Endothelial cell (in vitro differentiated cells): ENCODE results near the gene PRELID2. TPM values are rescaled to one million over a fixed set of nuclear protein-coding genes. Genes with fewer than 3 reads are reported as not detected.
A peak's percentile ranks its signal among the peaks of the same experiment; 100 is the strongest.
"Not testable (repeated sequence)": the region's sequence is repeated elsewhere in the genome, so short reads cannot be mapped to it uniquely, and the experiment has no call there.

ENCODE experiments used
- DNase-seq: peaks from one replicate; pipeline ENCODE4 v3.0.0; 2021; ENCODE audit warnings: low spot score
- H3K27ac Mint-ChIP-seq: one replicate; pipeline ENCODE4 v1.8.0; 2021; ENCODE audit warnings: mixed read lengths, inconsistent platforms; ENCODE audit not compliant: unreplicated experiment
- H3K27me3 Mint-ChIP-seq: one replicate; pipeline ENCODE4 v1.8.0; 2021; ENCODE audit warnings: mild to moderate bottlenecking, moderate library complexity, mixed read lengths, inconsistent platforms; ENCODE audit not compliant: unreplicated experiment
- H3K36me3 Mint-ChIP-seq: one replicate; pipeline ENCODE4 v1.8.0; 2021; ENCODE audit warnings: mild to moderate bottlenecking, low read depth, mixed read lengths, inconsistent platforms; ENCODE audit not compliant: unreplicated experiment
- H3K4me1 Mint-ChIP-seq: one replicate; pipeline ENCODE4 v1.8.0; 2021; ENCODE audit warnings: mild to moderate bottlenecking, mixed read lengths, inconsistent platforms; ENCODE audit not compliant: unreplicated experiment
- H3K4me3 Mint-ChIP-seq: one replicate; pipeline ENCODE4 v1.8.0; 2021; ENCODE audit warnings: mild to moderate bottlenecking, mixed read lengths, inconsistent platforms; ENCODE audit not compliant: unreplicated experiment
- H3K9me3 Mint-ChIP-seq: one replicate; pipeline ENCODE4 v1.8.0; 2021; ENCODE audit warnings: mixed read lengths, inconsistent platforms; ENCODE audit not compliant: unreplicated experiment
- CTCF ChIP-seq: fragments of 200-600 bp; sonication (generic); IDR thresholded peaks from one replicate; pipeline ENCODE4 v1.5.0; 2021; ENCODE audit warnings: antibody characterized with exemption; ENCODE audit not compliant: unreplicated experiment
- total RNA-seq: library from RNA; stranded (reverse); fragmentation: NEBNext Ultra II Directional; extraction: Animal tissue kit (Norgen Biotek cat#: 25700); gene quantifications from one replicate; pipeline ENCODE4 v1.2.1, GENCODE V29; 2021; ENCODE audit not compliant: unreplicated experiment

PRELID2 gene
- total RNA-seq, 1 donor from 2014 or later: 4.3 TPM

- Mint-ChIP-seq H3K9me3 (no peaks in the 10 kb centered on the region), H3K27me3 (peaks cover 3% of the 10 kb centered on the region)
- no peak for TF ChIP-seq CTCF
Observed at GRCh38 chr5:145840458-145841132, 5.5 kb upstream of the PRELID2 start.

GRCh38 chr5:145838276-145838675 is 3.1 kb upstream of the PRELID2 start:
- H3K27me3 Mint-ChIP-seq: peaks cover 3% of the 10 kb centered on the region
- TF ChIP-seq CTCF: no peak
- no peaks in the 10 kb centered on the region for H3K36me3 Mint-ChIP-seq
- no peak overlapping the region for H3K4me3 Mint-ChIP-seq
- no peak overlapping the region for H3K27ac Mint-ChIP-seq
- no peaks in the 10 kb centered on the region for H3K9me3 Mint-ChIP-seq
- no peak for DNase-seq
- H3K4me1 Mint-ChIP-seq: no peaks in the 10 kb centered on the region

More at GRCh38 chr5:145840458-145841132, 5.5 kb upstream of the PRELID2 start:
- H3K36me3 Mint-ChIP-seq: no peaks in the 10 kb centered on the region
- no peak for DNase-seq
- no peak overlapping the region for H3K4me3 Mint-ChIP-seq
- H3K27ac Mint-ChIP-seq: no peak overlapping the region
- no peaks in the 10 kb centered on the region for H3K4me1 Mint-ChIP-seq

- H3K4me3 Mint-ChIP-seq, DNase-seq, H3K9me3 Mint-ChIP-seq, H3K27me3 Mint-ChIP-seq, H3K27ac Mint-ChIP-seq, H3K4me1 Mint-ChIP-seq, H3K36me3 Mint-ChIP-seq: not testable (repeated sequence)
Observed at GRCh38 chr5:145836241-145836640, 1.1 kb upstream of the PRELID2 start.

- Mint-ChIP-seq H3K27ac (no peak overlapping the region), H3K4me1 (no peaks in the 10 kb centered on the region), H3K27me3 (peaks cover 5% of the 10 kb centered on the region)
Observed at GRCh38 chr5:145835848-145836239, 702 bp upstream of the PRELID2 start.

GRCh38 chr5:145834554-145834916 is 607 bp downstream of the PRELID2 start:
- Mint-ChIP-seq H3K4me3 (no peak overlapping the region), H3K27ac (no peak overlapping the region), H3K9me3 (no peaks in the 10 kb centered on the region), H3K4me1 (no peaks in the 10 kb centered on the region), H3K36me3 (no peaks in the 10 kb centered on the region), H3K27me3 (peaks cover 5% of the 10 kb centered on the region)
- TF ChIP-seq CTCF: no peak
- DNase-seq: no peak

More at GRCh38 chr5:145835848-145836239, 702 bp upstream of the PRELID2 start:
- no peaks in the 10 kb centered on the region for H3K9me3 Mint-ChIP-seq
- no peak for DNase-seq
- TF ChIP-seq CTCF: no peak
- H3K4me3 Mint-ChIP-seq: peak overlapping the region; percentile 65
- no peaks in the 10 kb centered on the region for H3K36me3 Mint-ChIP-seq
